ENCODE measurements around the gene ABLIM3.

GRCh38 chr5:149162401-149163084 is 21.2 kb downstream of the ABLIM3 start:
- TF ChIP-seq EZH2phosphoT487 (IDR thresholded peaks at IDR 0.05; ENCODE audit: low read depth, severe bottlenecking, unreplicated experiment) (no peak), CTCF (IDR thresholded peaks at IDR 0.05; ENCODE audit: poor library complexity) (no peak), EZH2 (IDR thresholded peaks at IDR 0.05; ENCODE audit: borderline replicate concordance) (no peak)

All from hepatocyte (in vitro differentiated cells).